Ectodermal cell (in vitro differentiated cells): Measurements from ENCODE around the gene FGF14.

Experiments
- H3K27ac ChIP-seq: 2 replicates; pipeline ENCODE4 v1.7.0; 2013; ENCODE audit warnings: mild to moderate bottlenecking, low read depth, low read length; ENCODE audit not compliant: insufficient read depth, poor library complexity, severe bottlenecking
- H3K27me3 ChIP-seq: 2 replicates; pipeline ENCODE4 v1.7.0; 2013; ENCODE audit warnings: mild to moderate bottlenecking, low read length; ENCODE audit not compliant: insufficient read depth, control insufficient read depth, poor library complexity, severe bottlenecking
- H3K36me3 ChIP-seq: one replicate; pipeline ENCODE4 v1.7.0; 2013; ENCODE audit warnings: low read length; ENCODE audit not compliant: control insufficient read depth, insufficient read depth
- H3K4me1 ChIP-seq: one replicate; pipeline ENCODE4 v1.7.0; 2013; ENCODE audit warnings: low read length; ENCODE audit not compliant: control insufficient read depth, insufficient read depth
- H3K4me3 ChIP-seq: 2 replicates; pipeline ENCODE4 v1.7.0; 2013; ENCODE audit warnings: low read depth, low read length, control low read depth; ENCODE audit not compliant: insufficient read depth
- H3K9me3 ChIP-seq: 2 replicates; pipeline ENCODE4 v1.7.0; 2013; ENCODE audit warnings: mild to moderate bottlenecking, low read length, moderate library complexity; ENCODE audit not compliant: control insufficient read depth
- whole genome bisulfite sequencing, 2 experiments: methylation state at CpG; one replicate each; pipeline ENCODE4 v1.1.7; 2013; ENCODE audit warnings: missing lambda C conversion rate in 2 of 2; 5-methylcytosine and 5-hydroxymethylcytosine counted together

The FGF14 gene

GRCh38 chr13:101811284-101811839 is 590.5 kb downstream of the FGF14 start:
- 96 to 100% methylated on average over 1 of the region's 1 CpG for WGBS, 2 experiments
- Histone ChIP-seq H3K4me3 (no peak overlapping the region), H3K36me3 (no peaks in the 10 kb centered on the region), H3K27ac (no peak overlapping the region), H3K4me1 (no peaks in the 10 kb centered on the region), H3K27me3 (no peaks in the 10 kb centered on the region), H3K9me3 (no peaks in the 10 kb centered on the region)

GRCh38 chr13:101799196-101799595 is 602.7 kb downstream of the FGF14 start:
- Histone ChIP-seq H3K4me3 (no peak overlapping the region), H3K27ac (no peak overlapping the region), H3K4me1 (no peaks in the 10 kb centered on the region), H3K36me3 (no peaks in the 10 kb centered on the region), H3K9me3 (no peaks in the 10 kb centered on the region), H3K27me3 (no peaks in the 10 kb centered on the region)
- 66 to 81% methylated on average over 4 of the region's 4 CpGs for WGBS, 2 experiments

GRCh38 chr13:101798437-101798836 is 603.4 kb downstream of the FGF14 start:
- Histone ChIP-seq H3K9me3 (no peaks in the 10 kb centered on the region), H3K36me3 (no peaks in the 10 kb centered on the region), H3K27me3 (no peaks in the 10 kb centered on the region), H3K4me3 (no peak overlapping the region), H3K4me1 (no peaks in the 10 kb centered on the region), H3K27ac (no peak overlapping the region)
- 97 to 98% methylated on average over 1 of the region's 1 CpG for WGBS, 2 experiments

- Histone ChIP-seq H3K27ac (no peak overlapping the region), H3K36me3 (no peaks in the 10 kb centered on the region), H3K4me1 (no peaks in the 10 kb centered on the region), H3K9me3 (no peaks in the 10 kb centered on the region), H3K4me3 (no peak overlapping the region), H3K27me3 (no peaks in the 10 kb centered on the region)
- WGBS, 2 experiments = 95 to 98% methylated on average over 3 of the region's 3 CpGs
These were observed 606.4 kb downstream of the FGF14 start for GRCh38 chr13:101795460-101795859.

- no peaks in the 10 kb centered on the region for H3K36me3 ChIP-seq
- H3K9me3 ChIP-seq = no peaks in the 10 kb centered on the region
- H3K27me3 ChIP-seq = no peaks in the 10 kb centered on the region
- no peaks in the 10 kb centered on the region for H3K4me1 ChIP-seq
- WGBS, 2 experiments = 90% methylated on average over 1 of the region's 1 CpG; no CpG with 5 or more reads in 1 of the 2 experiments
- H3K4me3 ChIP-seq = no peak overlapping the region
- H3K27ac ChIP-seq = no peak overlapping the region
These were observed 606.8 kb downstream of the FGF14 start for GRCh38 chr13:101795025-101795424.

DNA sequence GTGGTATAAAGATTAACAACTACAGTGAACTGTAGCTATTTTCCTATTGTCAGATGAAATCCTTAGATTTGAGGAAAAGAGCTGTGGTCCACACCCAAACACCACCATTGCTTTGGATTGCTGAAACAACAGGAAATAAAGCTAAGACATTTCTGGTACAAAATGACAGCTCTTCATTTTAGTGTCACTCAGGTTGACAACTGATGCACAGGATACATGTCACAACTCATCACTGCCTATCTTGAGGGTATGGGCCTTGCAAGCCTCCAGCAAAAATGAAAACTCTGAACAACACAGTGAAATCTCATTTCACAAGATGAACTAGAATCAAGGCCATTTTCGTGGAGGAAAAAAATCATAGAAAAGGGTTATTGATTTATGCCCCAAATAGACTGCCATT is 609.7 kb downstream of the FGF14 start:
- Histone ChIP-seq H3K36me3 (no peaks in the 10 kb centered on the region), H3K4me3 (no peak overlapping the region), H3K27ac (no peak overlapping the region), H3K4me1 (no peaks in the 10 kb centered on the region), H3K27me3 (no peaks in the 10 kb centered on the region), H3K9me3 (no peaks in the 10 kb centered on the region)
- 86% methylated on average over 1 of the region's 1 CpG; no CpG with 5 or more reads in 1 of the 2 experiments for WGBS, 2 experiments

- 7 to 21% methylated on average over 1 of the region's 1 CpG for WGBS, 2 experiments
- Histone ChIP-seq H3K9me3 (no peaks in the 10 kb centered on the region), H3K27me3 (no peaks in the 10 kb centered on the region), H3K36me3 (no peaks in the 10 kb centered on the region), H3K27ac (no peak overlapping the region), H3K4me3 (no peak overlapping the region), H3K4me1 (no peaks in the 10 kb centered on the region)
These were observed 616.0 kb downstream of the FGF14 start for GRCh38 chr13:101785858-101786257.

DNA sequence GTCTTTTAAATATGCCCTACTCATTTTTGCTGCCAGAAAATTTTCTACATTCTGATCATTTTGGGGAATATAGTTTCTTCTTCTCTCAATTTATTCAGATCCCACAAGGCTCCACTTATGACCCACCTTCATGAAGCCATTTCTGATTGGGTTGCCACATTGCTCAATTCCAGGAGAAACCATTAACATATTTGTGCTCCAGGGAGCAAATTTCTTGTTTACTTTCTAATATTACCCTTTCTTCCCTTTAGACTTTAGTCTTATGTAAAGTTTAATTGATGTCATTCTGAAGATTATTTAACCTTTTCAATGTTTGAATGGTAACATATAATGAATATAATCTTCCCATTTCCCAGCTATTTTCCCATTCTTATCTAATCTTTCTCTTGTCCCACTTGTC is 617.5 kb downstream of the FGF14 start:
- H3K4me3 ChIP-seq = no peak overlapping the region
- no peaks in the 10 kb centered on the region for H3K36me3 ChIP-seq
- H3K27me3 ChIP-seq = no peaks in the 10 kb centered on the region
- no peaks in the 10 kb centered on the region for H3K9me3 ChIP-seq
- no peak overlapping the region for H3K27ac ChIP-seq
- H3K4me1 ChIP-seq = no peaks in the 10 kb centered on the region

DNA sequence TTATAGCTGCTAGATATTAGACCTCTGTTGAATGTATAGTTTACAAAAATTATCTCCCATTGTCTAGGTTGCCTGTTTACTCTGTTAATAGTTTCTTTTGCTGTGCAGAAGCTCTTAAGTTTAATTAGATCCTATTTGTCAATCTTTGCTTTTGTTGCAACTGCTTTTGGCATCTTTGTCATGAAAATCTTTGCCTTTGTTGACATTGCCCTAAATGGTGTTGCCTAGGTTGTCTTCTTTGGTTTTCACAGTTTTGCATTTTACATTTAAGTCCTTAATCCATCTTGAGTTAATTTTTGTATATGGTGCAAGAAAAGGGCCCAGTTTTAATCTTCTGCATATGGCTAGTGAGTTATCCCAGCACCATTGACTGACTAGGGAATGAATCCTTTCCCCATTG is 618.3 kb downstream of the FGF14 start:
- Histone ChIP-seq H3K4me1 (no peaks in the 10 kb centered on the region), H3K36me3 (no peaks in the 10 kb centered on the region), H3K27ac (no peak overlapping the region), H3K27me3 (no peaks in the 10 kb centered on the region), H3K4me3 (no peak overlapping the region), H3K9me3 (no peaks in the 10 kb centered on the region)

- no peaks in the 10 kb centered on the region for H3K27me3 ChIP-seq
- no peak overlapping the region for H3K27ac ChIP-seq
- H3K9me3 ChIP-seq = no peaks in the 10 kb centered on the region
- no peaks in the 10 kb centered on the region for H3K36me3 ChIP-seq
- H3K4me3 ChIP-seq = no peak overlapping the region
- H3K4me1 ChIP-seq = no peaks in the 10 kb centered on the region
These were observed 621.6 kb downstream of the FGF14 start for GRCh38 chr13:101780211-101780610.

DNA sequence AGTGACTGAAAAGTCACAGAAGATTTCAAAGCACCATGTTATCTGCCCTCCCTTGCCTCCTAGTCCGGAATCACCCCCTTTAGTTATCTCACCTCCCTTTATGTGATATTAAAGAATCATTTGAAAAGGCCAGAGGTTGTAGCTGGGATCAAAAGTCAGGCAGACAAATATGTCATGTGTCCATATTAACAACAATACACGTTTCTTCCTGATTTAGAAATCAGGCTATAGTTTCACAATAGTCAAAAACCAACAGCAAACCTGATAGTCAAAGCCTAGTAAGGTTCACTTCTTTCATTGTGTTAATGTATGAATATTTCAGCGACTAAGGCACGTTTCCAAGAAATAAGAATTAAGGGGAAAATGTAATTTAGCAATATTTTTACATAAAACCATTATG is 622.7 kb downstream of the FGF14 start:
- H3K4me3 ChIP-seq = no peak overlapping the region
- no peaks in the 10 kb centered on the region for H3K27me3 ChIP-seq
- no peaks in the 10 kb centered on the region for H3K4me1 ChIP-seq
- no peaks in the 10 kb centered on the region for H3K36me3 ChIP-seq
- H3K9me3 ChIP-seq = no peaks in the 10 kb centered on the region
- H3K27ac ChIP-seq = no peak overlapping the region
- WGBS, 2 experiments = 93 to 100% methylated on average over 2 of the region's 4 CpGs
